Fibroblast of skin of left quadriceps (primary cell): ENCODE data around the gene OR52W1.

Source experiments
- DNase-seq, 2 experiments: peaks; one replicate each; pipeline ENCODE4 v3.0.0-alpha.2; 2013; ENCODE audit warnings: low read depth in 2 of 2

Gene OR52W1

GRCh38 chr11:6199174-6199810, at the start of gene OR52W1:
OR52W1 (plus strand) TSS chr11:6199224; CDS start chr11:6199224, 0 bp downstream.
- DNase-seq = no peak

GRCh38 chr11:6151117-6151516, 47.9 kb upstream of the OR52W1 start:
- no peak for DNase-seq

DNA sequence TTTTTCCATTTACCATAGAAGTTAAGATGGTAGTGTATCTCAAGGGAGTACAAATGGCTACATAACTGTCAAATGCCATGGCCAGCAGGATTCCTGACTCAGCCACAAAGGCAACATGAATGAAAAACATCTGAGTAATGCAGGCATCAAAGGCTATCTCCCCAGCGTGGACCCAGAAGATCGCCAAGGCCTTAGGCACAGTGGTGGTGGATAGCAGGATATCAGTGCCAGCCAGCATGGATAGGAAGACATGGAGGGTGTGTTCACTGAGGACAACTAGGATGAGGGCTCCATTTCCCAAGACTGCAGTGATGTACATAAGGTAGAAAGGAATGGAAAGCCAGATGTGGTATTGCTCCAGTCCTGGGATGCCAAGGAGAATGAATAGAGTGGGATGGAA, 46.9 kb upstream of the OR52W1 start:
- DNase-seq = no peak

DNA sequence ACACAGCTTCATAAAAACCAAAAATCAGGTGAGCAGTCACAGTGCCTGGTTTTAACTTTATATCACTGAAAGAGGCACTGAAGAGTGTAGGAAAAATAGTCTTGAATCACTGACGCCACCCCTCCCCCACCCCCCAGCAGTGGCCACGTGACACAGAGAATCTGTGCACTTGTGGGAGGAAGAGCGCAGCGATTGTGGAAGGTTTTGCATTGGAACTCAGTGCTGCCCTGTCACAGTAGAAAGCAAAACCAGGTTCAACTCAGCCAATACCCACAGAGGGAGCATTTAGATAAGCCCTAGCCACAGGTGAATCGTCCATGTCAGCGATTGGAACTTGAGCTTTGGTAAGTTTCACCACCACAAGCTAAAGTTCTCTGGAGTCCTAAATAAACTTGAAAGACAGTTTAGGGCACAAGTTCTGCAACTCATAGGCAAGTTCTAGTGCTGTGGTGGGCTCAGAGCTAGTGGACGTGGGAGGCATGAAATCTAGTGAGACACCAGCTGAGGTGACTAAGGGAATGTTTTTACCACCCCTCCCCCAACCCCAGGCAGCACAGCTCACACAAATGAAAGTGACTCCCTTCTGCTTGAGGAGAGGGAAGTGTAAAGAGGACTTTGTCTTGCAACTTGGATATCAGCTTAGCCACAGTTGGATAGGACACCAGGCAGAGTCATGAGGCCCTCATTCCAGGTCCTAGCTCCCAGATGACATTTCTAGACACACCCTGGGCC, 42.2 kb upstream of the OR52W1 start:
- DNase-seq = no peak

DNA sequence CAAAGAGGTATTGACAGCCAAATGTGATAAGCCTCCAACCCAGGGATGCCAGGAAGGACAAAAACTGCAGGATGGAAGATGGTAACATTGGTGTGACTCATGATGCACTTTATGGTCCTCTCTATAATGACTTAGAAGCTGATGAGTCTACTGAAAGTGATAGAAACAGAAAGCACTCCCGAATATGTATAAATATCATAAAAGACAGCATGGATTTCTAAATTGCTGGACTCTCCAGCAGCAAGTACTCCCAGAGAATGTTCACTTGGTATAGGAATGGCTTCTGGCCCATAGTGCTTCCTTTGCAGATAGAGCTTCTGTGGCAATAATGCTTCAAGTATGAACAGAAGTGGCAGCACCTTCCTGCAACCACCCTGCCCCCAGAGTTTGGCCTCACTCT, 28.8 kb upstream of the OR52W1 start, which contains the start of gene OR52B2:
Gene OR52B2, minus strand, starts transcription at position 101 of the 400 bp plus-strand sequence. Its CDS starts 0 bp downstream, at position 101.
- DNase-seq = no peak

DNA sequence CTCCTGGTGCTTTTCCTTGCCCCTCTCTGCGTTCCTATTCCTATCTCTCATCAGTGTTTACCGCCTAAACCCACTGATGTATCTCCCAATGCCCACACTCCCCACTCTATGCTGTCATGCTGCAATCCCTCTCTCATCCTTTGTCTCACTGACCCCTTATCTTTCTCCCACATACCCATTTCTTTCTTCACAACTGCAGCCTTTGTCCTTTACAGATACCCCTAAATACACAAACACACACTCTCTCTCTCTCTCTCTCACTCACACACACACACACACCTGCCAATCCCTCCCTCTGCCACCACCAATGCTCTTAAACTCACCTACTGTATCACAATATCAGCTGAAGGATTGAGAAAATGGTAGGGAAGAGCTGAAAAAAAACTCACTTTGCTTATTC, 23.6 kb upstream of the OR52W1 start:
- DNase-seq = no peak

DNA sequence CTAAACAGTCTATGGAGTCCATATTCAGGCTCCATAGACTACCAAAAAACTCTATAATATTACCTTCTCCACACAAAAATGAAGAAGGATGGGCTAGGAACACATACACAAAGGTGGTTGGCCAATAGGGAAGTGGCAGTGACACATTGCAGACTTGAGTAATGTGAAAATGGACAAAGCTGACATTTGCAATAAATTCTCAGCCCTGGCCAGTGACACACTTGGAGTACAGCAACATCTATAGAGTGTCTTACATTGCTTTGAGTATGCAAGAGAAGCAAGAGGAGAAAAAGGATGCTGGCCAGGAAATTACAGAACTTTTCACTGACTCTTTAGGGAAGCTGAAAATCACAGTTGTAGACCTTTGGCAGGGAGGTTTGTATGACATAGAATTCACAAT, 7.3 kb upstream of the OR52W1 start:
- DNase-seq = no peak

DNA sequence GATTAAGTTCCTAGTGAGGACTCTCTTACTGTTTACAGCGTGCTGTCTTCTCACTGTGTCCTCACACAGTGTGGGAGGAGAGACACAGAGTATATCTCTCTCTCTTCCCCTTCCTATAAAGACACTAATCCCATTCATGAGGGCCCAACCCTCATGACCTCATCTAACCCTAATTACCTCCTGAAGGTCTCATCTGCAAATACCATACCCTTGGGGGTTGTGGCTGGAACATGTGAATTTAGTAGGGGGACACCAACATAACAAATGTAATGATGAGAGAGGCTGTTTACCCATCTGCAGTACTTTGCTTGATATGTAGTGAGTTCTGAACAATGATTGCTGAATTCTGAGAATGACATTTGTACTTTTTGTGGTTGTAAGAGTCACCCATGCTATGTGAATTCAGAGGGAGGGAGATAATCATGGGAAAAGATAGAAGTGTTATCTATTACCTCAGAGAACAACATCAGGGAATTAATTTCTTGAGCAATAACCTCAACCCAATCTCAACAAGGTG, 4.9 kb upstream of the OR52W1 start:
- no peak for DNase-seq

DNA sequence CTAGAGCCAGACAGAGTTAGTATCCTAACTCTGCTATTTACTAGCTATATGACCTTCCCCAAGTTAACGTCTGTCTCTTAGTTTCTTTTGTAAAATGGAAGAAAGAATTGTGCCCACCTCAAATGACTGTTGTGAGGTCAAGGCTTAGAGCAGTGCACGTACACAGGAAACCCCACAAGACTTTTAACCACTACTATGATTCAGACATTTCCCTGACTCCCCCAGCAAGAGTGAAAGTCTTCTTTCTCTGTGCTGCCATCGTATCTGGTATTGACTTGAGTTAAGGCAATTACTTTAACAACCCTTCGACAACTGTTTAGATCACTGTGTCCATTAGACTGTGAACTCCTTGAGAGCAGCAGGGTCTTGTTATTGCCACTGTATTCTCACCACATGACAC, 2.6 kb upstream of the OR52W1 start:
- no peak for DNase-seq

- no peak for DNase-seq
Measured at GRCh38 chr11:6197466-6198200, 1.4 kb upstream of the OR52W1 start.

GRCh38 chr11:6200975-6201374, 2.0 kb downstream of the OR52W1 start:
- no peak for DNase-seq

- DNase-seq = no peak
Measured at GRCh38 chr11:6201481-6201880, 2.5 kb downstream of the OR52W1 start.

- no peak for DNase-seq
Measured at GRCh38 chr11:6202041-6202440, 3.0 kb downstream of the OR52W1 start.

DNA sequence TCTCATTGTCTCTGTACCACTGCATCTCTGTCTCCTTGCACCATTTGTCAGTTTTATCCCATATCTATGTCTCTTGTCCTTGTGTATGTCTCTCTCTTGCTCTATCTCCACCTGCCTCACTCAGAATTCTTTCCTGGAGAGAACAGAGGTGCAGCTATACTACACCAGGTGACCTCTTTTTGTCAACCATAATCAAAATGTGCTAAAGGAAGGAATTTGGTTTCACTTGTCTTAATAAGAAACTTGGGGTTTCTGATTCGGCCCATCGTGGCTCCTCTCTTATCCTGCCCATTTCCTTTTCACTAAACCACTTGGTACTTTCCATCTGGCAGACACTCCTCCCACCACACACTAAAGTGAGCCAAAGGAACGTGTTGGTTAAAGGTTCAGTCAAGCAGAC, 4.3 kb downstream of the OR52W1 start:
- no peak for DNase-seq

- no peak for DNase-seq
Measured at GRCh38 chr11:6204706-6205105, 5.7 kb downstream of the OR52W1 start.

DNA sequence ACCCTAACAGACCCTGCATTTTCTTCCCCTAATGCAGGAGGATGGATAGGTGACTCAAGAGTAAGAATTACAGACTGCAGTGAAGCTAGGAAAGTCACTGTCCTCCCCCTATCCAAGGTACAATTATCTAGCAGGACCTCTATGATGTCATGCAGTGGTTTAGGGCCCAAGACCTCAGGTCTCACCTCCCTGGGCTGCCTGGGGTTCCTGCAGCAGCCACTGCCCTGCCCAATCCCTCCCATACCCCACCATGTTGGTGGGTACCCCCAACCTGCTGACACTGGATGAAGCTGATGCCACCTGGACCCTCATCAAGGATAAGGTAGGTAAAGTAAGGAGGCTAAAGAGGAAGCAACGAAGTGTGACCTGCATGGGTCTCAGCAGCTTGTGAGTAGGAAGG, 6.3 kb downstream of the OR52W1 start, which contains the start of gene C11orf42:
Gene C11orf42, plus strand, starts transcription at position 192 of the 400 bp plus-strand sequence. Its CDS starts 59 bp downstream, at position 251.
- DNase-seq = no peak

DNA sequence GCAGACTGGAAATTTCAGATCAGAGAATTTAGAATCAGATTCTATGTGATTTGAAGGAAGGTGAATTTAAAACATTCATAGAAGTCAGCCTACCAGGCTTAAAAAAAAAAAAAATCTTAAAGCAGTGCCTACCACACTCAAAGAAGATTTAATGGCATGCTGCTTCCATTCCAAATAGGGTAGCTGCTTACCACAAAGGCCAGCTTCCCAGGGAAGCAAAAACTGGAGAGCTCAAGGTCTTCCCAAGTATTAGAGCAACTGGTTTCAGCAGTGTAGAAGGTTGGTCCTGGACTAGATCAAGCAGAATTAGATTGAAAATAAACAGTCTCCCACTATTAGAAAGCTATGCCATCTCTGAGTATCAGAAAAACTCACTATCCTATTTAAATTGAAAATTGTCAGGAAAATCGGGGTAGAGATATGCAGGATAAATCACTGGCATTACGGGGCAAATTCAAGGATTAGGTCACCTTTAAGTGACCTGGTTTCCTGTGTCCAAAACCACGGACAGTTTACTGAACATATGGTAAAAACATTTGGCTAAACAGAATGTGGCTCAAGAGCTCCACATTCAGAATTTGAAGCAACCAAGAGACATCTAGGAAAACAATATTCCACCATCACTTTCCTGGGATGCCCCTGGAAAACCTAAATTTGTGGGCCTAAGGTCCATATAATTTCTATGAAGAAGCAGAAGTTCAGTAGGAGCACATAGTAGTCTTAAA, 7.6 kb downstream of the OR52W1 start:
- DNase-seq = no peak

DNA sequence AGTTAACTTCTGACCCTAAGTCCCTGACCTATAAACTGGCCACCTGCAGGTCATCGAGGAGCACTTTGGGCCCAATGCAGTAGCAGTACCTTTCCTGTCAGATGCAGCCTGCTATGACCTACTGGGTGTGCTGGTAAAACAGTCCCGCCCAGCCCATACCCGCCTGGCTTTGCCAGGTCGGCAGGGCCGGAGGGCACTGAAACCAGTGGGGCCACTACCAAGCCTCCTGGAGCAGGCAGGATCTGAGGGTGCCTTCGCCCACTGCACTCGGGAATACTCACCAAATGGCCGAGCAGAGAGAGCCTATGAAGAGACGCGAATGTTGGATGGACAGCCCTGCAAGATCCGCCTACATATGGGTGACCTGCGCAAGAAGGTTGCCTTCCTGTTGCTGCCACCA, 10.8 kb downstream of the OR52W1 start:
- DNase-seq = no peak

DNA sequence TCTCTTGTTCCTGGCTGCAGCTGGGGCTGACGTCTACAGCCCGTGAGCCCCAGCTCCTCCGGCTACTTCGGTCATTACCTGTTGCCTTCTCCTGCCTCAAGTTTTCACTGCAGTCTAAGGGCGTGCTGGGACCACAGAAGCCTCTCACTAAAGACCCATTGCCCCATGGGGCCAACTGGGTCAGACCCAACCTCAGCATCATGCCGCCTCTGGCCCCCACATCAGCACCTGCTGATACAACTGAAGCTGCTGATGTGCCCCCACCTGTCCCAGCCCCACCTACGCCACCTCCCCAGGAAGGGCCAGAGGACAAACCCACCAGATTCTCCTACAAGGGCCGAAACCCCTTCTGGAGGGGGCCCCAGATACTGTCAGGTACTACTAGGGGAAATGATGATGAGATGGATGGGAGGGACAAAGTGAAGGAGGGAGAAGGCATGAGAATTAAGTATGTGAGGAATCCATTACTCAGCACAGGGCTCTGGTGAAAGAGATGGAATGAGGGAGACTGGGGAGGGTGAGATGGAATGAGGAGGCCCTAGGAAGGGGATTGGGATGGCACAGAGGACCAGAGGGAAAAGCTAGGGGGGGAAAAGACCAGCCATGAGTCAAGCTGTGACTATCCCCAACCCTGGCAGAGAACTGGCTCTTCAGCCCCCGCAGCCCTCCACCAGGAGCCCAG, 11.4 kb downstream of the OR52W1 start:
- peak in 1 of 2 experiments; percentile 22 for DNase-seq

DNA sequence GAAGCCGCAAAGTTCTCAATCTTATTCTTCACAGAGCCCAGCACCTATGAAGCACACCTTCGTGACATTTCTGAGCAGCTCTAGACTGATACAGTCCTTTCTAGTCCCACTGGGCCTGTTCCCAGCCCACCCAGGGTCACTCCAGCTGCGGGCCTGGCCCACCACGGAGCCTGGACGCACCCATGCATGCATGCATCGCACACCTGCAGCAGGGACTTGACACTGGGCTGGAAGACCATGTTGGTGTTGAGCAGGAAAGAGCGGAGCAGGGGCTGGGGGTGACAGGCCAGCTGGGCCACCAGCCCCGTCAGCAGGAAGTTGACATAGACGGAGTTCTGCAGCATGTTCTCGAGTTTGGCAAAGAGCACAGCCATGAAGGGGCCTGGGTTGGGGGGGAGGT, 15.5 kb downstream of the OR52W1 start:
- no peak for DNase-seq

DNA sequence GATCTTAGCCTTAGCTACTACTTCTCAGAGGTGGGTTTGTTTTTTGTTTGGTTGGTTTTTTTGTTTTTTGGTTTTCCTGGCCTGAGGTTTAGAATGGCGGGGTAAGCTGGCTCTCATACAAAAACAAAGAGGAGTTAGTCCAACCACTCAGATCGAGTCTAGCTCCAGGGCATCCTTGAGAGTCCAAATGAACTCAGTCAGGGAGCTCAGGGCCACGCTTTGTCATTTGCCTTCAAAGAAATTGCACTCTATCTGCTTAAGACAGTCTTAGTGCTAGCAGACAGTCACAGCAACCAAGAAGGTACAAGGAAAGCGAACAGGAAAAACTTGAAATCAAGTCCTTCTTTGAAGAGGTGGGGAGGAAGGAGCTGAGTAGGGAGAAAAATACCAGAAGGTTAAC, 17.5 kb downstream of the OR52W1 start:
- no peak for DNase-seq
